Endometrial microvascular endothelial cells (primary cell): Measurements from ENCODE around the gene SPATA22. TPM values are rescaled to one million over a fixed set of nuclear protein-coding genes. Genes with fewer than 3 reads are reported as not detected.
"Not testable (repeated sequence)": the region's sequence is repeated elsewhere in the genome, so short reads cannot be mapped to it uniquely, and the experiment has no call there.

Experiments
- in situ Hi-C: cut with HindIII; loops from 2 replicates; pipeline ENCODE4 v1.10.0; 2017; ENCODE audit warnings: low sequenced_read_pairs, low pct_unique_long_range_greater_than_20kb; ENCODE audit errors: inconsistent ontology term
- total RNA-seq: library from RNA; depleted of rRNA; stranded (reverse); fragments of >200 nt; gene quantifications from one replicate; pipeline ENCODE4 v1.2.3, GENCODE V29; 2015; ENCODE audit errors: inconsistent ontology term

The SPATA22 gene
- not detected for total RNA-seq

DNA sequence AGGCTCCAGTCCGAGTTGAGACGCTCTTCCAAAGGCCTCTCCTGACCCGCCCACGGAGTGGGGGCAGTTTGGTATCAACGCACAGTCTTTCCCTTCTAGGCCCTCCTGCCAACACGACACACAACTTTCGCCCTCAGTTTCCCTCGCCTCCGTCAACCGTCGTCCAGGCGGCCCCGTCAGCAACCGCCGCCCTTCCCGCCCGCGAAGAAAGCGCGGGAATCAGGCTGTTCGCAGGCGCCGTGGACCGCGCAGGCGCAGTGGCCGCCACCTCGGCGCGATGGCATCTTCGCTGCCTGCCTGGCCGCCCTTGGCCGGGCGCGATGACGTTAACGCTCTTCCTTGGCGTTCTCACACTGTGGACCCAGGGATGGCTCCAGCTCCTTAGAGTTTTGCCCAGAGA lies at the start of gene SPATA22:
Gene SPATA22, minus strand, starts transcription at position 221 of the 400 bp plus-strand sequence. CDS start 2,494 bp downstream, outside the sequence.
- in situ Hi-C loops = no loop called here

GRCh38 chr17:3519472-3519871 lies 47.9 kb upstream of the SPATA22 start:
- in situ Hi-C loops = not testable (repeated sequence)

DNA sequence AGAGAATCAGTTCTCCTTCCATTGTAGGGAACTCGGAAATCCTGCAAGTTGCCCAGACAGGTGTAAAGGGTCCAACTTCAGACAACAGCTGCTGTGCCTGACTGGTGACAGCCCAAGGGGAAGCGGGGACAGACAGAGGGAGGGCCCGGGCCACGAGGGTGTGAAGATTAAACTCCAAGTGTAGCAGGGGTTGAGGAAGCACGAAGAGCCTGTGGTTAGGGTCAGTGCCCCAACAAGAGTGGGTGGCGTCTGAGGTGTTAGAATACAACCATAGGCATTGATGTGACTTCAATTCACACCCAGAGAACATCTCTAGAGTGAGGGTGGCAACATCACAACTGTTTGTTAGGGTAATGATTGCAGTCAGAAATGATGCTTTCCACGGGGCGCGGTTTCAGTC lies 43.3 kb upstream of the SPATA22 start:
- in situ Hi-C loops = no loop called here

DNA sequence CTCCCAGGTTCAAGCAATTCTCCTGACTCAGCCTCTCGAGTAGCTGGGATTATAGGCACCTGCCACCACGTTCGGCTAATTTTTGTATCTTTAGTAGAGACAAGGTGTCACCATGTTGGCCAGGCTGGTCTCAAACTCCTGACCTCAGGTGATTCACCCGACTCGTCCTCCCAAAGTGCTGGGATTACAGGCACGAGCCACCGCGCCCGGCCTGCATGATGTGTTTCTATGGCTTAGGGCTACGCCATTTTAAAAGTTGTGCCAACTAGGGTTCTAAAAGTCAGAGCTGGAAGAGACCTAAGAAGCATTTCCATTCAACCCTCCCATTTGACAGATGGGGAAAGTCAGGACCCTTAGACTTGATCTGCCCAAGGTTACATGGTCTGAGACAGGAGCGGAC lies 42.5 kb upstream of the SPATA22 start:
- in situ Hi-C loops = not testable (repeated sequence)

GRCh38 chr17:3513305-3514035 lies 41.9 kb upstream of the SPATA22 start:
- in situ Hi-C loops = no loop called here

GRCh38 chr17:3512505-3513171 lies 41.0 kb upstream of the SPATA22 start:
- in situ Hi-C loops = no loop called here

DNA sequence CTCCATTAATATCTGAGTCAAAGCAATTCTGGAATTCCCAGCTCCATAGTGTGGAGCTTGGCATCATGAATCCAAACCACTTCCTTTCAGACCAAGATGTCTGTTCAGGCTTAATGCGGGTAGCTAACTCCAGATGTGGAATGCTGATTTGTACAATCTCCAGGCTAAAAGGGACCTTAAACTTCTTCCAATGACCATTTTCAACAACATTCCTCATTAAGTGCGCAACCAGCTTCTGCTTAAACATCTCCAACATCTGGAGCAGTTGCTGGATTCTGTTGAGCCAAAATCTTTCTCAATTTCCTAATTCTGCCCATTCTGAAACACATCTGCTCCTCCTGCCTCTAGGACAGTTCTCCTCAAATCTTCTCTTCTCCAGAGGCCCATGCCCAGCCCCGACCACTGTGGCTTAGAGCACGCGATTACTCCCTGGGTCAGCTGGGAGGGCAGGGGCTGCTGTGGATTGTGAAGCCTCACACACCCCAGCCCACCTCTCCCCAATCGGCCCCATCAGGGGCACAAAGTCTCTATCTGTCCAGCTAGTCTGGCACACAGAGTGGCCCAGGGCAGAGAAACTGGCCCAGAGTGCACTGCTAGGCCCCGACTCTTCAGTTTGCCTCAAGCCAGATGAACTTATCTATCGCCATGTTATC lies 40.4 kb upstream of the SPATA22 start:
- in situ Hi-C loops = no loop called here

- in situ Hi-C loops = no loop called here
Measured at GRCh38 chr17:3510090-3510489, 38.5 kb upstream of the SPATA22 start.

DNA sequence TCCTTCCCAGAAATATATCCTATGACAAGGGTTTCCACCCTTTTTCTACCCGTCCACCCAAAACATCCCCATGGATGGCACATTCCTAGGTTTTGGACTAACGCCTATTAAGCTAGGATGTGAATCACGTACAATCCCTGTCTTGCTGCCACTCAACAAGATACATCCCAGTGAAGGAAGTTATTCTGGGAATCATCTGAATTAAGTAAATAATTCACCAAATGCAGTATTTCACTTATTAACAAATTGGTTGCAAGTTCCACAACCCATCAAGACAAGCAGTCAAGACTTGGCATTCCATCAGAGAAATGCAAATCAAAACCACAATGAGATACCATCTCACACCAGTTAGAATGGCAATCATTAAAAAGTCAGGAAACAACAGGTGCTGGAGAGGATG lies 36.2 kb upstream of the SPATA22 start:
- in situ Hi-C loops = no loop called here

DNA sequence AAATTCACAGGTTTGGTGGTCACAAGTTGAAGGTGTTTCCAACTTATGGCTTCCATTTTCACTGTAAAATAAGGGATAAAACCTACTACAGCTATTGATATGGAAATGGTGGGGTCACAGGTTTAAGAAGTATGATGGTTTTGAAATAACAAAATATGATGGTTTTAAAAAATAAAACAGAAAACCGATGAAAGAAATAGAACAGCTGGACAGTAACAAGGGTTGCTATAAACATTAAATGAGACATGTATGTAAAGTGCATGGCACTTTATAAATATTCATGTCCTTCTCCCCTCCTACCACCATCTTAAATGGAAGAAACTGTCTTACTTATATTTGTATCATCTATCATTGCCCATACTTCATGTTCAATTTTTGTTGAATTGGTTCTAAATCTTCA lies 35.5 kb upstream of the SPATA22 start:
- in situ Hi-C loops = no loop called here

DNA sequence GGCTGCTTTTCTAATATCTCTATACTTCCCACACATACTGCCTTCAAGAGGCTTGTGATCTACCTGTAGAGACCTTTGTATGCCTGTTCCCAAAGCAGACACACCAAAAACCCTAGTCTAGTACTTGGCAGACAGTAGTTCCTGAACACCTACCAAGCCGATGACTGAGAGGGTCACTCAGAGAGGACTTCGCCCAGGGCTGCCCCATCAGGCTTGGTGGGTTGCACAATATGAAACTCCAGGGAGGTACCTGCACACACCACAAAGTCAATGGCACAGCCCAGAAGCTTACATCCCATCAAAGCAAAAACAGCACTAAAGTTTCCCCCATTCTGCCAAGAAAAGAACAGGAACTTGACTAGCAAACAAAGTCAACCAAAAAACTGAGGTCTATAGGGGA lies 34.4 kb upstream of the SPATA22 start:
- in situ Hi-C loops = no loop called here

- in situ Hi-C loops = no loop called here
Measured at GRCh38 chr17:3505008-3505407, 33.4 kb upstream of the SPATA22 start.

DNA sequence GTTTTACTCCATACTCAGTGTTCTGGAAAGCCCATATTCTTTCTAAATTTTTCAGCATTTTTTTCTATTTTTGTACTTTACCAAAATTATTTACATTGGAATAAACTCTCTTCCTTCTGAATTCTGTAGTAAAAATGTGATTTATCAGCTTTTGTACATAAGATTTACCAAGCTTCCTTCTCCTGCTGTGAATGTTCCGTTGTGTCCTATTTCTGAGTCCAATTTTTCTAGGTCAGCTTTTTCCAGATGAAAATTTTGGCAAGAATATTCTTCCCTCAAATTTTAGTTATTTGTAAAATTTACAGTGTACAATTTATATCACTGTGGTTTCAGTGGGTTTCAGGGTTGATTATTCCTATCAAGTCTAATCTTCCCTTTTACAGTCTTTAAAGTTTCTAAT lies 31.7 kb upstream of the SPATA22 start:
- in situ Hi-C loops = no loop called here

DNA sequence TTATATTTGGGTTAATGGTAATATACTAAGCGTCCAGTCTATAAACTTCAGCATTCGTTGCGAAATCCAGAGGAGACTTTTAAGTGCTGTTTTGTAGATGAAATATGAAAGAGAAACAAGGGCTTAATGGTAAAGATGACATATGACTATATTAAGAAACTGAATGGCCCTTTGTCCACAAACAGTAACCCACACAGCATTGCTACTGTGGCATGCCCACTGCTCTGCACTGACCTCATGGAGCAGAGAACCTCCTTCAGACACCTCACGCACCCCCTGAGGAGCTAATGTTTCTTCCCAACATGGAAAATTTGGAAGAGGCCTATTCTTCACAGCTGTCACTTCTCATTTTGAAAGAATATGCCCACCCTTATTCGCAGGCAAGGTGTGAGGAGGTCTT lies 30.8 kb upstream of the SPATA22 start:
- in situ Hi-C loops = no loop called here

GRCh38 chr17:3501344-3501743 lies 29.7 kb upstream of the SPATA22 start:
- in situ Hi-C loops = no loop called here

DNA sequence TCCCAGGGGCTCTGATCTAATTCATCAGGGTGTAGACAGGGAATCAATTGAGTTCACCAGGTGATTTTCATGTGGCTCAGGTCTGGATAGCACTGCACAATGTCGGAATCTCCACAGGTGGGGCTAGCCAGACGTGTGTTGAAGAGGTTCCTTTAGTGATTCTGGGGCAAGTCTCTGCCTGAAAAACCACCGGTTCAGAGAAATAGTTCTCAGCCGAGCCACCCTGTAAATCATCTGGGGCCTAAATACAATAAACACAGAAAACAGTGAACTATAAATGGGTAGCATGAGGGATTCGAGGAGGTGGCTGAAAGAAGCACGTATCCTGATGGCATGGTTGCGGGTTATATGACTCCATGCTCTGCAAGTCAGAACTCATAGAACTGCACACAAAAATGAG lies 25.5 kb upstream of the SPATA22 start:
- in situ Hi-C loops = no loop called here

DNA sequence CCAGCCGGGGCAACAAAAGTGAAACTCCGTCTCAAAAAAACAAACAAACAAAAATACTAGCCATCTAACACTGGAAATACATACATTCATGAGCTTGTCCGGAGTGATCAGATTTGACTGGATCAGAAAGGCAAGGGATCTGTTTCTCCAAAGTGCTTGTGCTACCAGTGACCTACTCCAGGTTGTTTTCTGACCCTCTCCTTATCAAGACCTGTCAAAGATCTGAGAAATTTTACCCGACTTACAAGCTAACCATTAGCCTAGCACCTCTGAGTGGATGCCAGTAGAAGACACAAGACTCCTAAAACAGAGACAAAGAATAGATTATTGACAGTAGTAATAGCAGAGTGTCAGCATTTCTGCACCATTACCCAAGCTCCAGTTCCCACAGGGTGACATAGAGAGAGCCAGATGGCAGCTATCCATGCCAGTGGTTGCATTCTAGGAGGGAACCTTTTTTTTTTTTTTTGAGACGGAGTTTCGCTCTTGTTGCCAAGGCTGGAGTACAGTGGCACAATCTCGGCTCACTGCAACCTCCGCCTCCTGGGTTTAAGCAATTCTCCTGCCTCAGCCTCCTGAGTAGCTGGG lies 14.0 kb upstream of the SPATA22 start:
- in situ Hi-C loops = no loop called here

- in situ Hi-C loops = no loop called here
Measured at GRCh38 chr17:3482852-3483251, 11.2 kb upstream of the SPATA22 start.

GRCh38 chr17:3479988-3480387 lies 8.4 kb upstream of the SPATA22 start:
- in situ Hi-C loops = no loop called here
